HepG2 (cell line): Measurements from ENCODE around the gene KCNQ2. TPM values are rescaled to one million over a fixed set of nuclear protein-coding genes. Genes with fewer than 3 reads are reported as not detected.

ENCODE experiments used
- CEBPB ChIP-seq: IDR thresholded peaks from 2 replicates; pipeline ENCODE4 v1.6.1; 2011; ENCODE audit warnings: low read depth, low read length, improper control_type of control experiment, borderline replicate concordance
- DMTF1 ChIP-seq: sonication (generic); formaldehyde crosslinking; IDR thresholded peaks from 2 replicates; pipeline ENCODE4 v1.4.0; 2020; ENCODE audit warnings: mild to moderate bottlenecking, missing genetic modification reagents
- ELF3 ChIP-seq: IDR thresholded peaks from 2 replicates; pipeline ENCODE4 v1.6.1; 2016; ENCODE audit warnings: missing genetic modification reagents, missing compliant biosample characterization
- FUBP1 ChIP-seq: sonication (generic); formaldehyde crosslinking; IDR thresholded peaks from 2 replicates; pipeline ENCODE4 v1.5.1; 2020; ENCODE audit warnings: missing genetic modification reagents, mild to moderate bottlenecking, borderline replicate concordance
- HDAC1 ChIP-seq: sonication (generic); formaldehyde crosslinking; IDR thresholded peaks from 2 replicates; pipeline ENCODE4 v1.5.1; 2020; ENCODE audit warnings: mild to moderate bottlenecking, missing genetic modification reagents
- HOXA7 ChIP-seq: sonication (generic); formaldehyde crosslinking; IDR thresholded peaks from 2 replicates; pipeline ENCODE4 v1.8.1; 2022; ENCODE audit warnings: mild to moderate bottlenecking, missing genetic modification reagents, moderate library complexity
- MTA1 ChIP-seq: sonication (generic); formaldehyde crosslinking; IDR thresholded peaks from 2 replicates; pipeline ENCODE4 v1.4.0; 2020; ENCODE audit warnings: missing genetic modification reagents, mild to moderate bottlenecking, borderline replicate concordance
- NCOA1 ChIP-seq: sonication (generic); formaldehyde crosslinking; IDR thresholded peaks from 2 replicates; pipeline ENCODE4 v1.9.0; 2021; ENCODE audit warnings: missing genetic modification reagents
- PHF8 ChIP-seq: sonication (generic); formaldehyde crosslinking; IDR thresholded peaks from 2 replicates; pipeline ENCODE4 v1.5.0; 2020; ENCODE audit warnings: missing genetic modification reagents
- TGIF2 ChIP-seq: IDR thresholded peaks from 2 replicates; pipeline ENCODE4 v1.6.1; 2016; ENCODE audit warnings: control low read depth, missing compliant biosample characterization
- ZFP36L2 ChIP-seq: sonication (generic); formaldehyde crosslinking; IDR thresholded peaks from 2 replicates; pipeline ENCODE4 v1.4.0; 2020; ENCODE audit warnings: missing genetic modification reagents
- ZNF18 ChIP-seq: sonication (generic); formaldehyde crosslinking; IDR thresholded peaks from 2 replicates; pipeline ENCODE4 v1.8.0; 2022; ENCODE audit warnings: mild to moderate bottlenecking, missing genetic modification reagents; ENCODE audit not compliant: insufficient replicate concordance
- ZNF20 ChIP-seq: sonication (generic); formaldehyde crosslinking; IDR thresholded peaks from 2 replicates; pipeline ENCODE4 v1.4.0; 2020; ENCODE audit warnings: mild to moderate bottlenecking, moderate library complexity, missing genetic modification reagents
- ZNF577 ChIP-seq: sonication (generic); formaldehyde crosslinking; IDR thresholded peaks from 2 replicates; pipeline ENCODE4 v1.4.0; 2020; ENCODE audit warnings: mild to moderate bottlenecking, low read depth, missing genetic modification reagents, borderline replicate concordance
- ZNF580 ChIP-seq: IDR thresholded peaks from 2 replicates; pipeline ENCODE4 v1.6.1; 2016; ENCODE audit warnings: low read depth, borderline replicate concordance
- ZNF761 ChIP-seq: sonication (generic); formaldehyde crosslinking; conservative IDR thresholded peaks from 2 replicates; pipeline ENCODE4 v1.4.0; 2020; ENCODE audit warnings: mild to moderate bottlenecking, missing genetic modification reagents
- polyA plus RNA-seq, 8 experiments: library from polyadenylated mRNA; depleted of rRNA in 3 of 8; stranded (reverse) in 7 of 8; unstranded in 1 of 8; fragments of >200 nt; fragmentation: Illumina TruSeq in 4 of 8; extraction: Trizol in 4 of 8; gene quantifications; 2 replicates each; pipeline versions ENCODE4 v1.2.1 to v1.2.3, GENCODE V29; 2011 to 2016; ENCODE audit warnings: low read depth in 4 of 8, missing spikeins in 1 of 8, mixed read lengths in 1 of 8; ENCODE audit not compliant: insufficient read depth in 1 of 8
- total RNA-seq, 5 experiments: library from RNA; depleted of rRNA; stranded (reverse); fragments of >200 nt; fragmentation: Illumina TruSeq; extraction: Trizol; gene quantifications; 2 replicates each; pipeline ENCODE4 v1.2.3, GENCODE V29; 2016; ENCODE audit warnings: low read depth in 1 of 5
- TF ChIP-seq, protein P1 (sequence below): sonication (generic); formaldehyde crosslinking; IDR thresholded peaks from 2 replicates; pipeline ENCODE4 v1.4.0; 2020; ENCODE audit warnings: mild to moderate bottlenecking, missing genetic modification reagents
- TF ChIP-seq, protein P2 (sequence below): sonication (generic); formaldehyde crosslinking; IDR thresholded peaks from 2 replicates; pipeline ENCODE4 v1.4.0; 2020; ENCODE audit warnings: mild to moderate bottlenecking, missing genetic modification reagents
- TF ChIP-seq, protein P3 (sequence below): sonication (generic); formaldehyde crosslinking; IDR thresholded peaks from 2 replicates; pipeline ENCODE4 v1.4.0; 2020; ENCODE audit warnings: low read depth, mild to moderate bottlenecking, missing genetic modification reagents

The KCNQ2 gene
- total and polyA plus RNA-seq, 2 of the 13 experiments (the other 11 are each of a cell fraction or from before 2014, with no cell fraction given): not detected

GRCh38 chr20:63376283-63377250 is 95.9 kb downstream of the KCNQ2 start (continued):
- TF ChIP-seq ZNF20 (CRISPR knock-in tag) (no peak), CEBPB (no peak), HDAC1 (CRISPR knock-in tag) (peak; percentile 61; the same call in 1 of the 2 replicates), PHF8 (CRISPR knock-in tag) (no peak), DMTF1 (CRISPR knock-in tag) (no peak), ELF3 (CRISPR knock-in tag) (no peak), ZNF580 (no peak), ZFP36L2 (CRISPR knock-in tag) (no peak), TGIF2 (CRISPR knock-in tag) (no peak), FUBP1 (no peak), NCOA1 (CRISPR knock-in tag) (no peak), MTA1 (CRISPR knock-in tag) (peak; percentile 82; the same call in 1 of the 2 replicates), ZNF577 (no peak), ZNF761 (CRISPR knock-in tag) (no peak), HOXA7 (no peak), ZNF18 (CRISPR knock-in tag) (no peak)
- TF ChIP-seq, protein P1, sequence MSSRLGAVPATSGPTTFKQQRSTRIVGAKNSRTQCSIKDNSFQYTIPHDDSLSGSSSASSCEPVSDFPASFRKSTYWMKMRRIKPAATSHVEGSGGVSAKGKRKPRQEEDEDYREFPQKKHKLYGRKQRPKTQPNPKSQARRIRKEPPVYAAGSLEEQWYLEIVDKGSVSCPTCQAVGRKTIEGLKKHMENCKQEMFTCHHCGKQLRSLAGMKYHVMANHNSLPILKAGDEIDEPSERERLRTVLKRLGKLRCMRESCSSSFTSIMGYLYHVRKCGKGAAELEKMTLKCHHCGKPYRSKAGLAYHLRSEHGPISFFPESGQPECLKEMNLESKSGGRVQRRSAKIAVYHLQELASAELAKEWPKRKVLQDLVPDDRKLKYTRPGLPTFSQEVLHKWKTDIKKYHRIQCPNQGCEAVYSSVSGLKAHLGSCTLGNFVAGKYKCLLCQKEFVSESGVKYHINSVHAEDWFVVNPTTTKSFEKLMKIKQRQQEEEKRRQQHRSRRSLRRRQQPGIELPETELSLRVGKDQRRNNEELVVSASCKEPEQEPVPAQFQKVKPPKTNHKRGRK (CRISPR knock-in tag): no peak
- TF ChIP-seq, protein P2, sequence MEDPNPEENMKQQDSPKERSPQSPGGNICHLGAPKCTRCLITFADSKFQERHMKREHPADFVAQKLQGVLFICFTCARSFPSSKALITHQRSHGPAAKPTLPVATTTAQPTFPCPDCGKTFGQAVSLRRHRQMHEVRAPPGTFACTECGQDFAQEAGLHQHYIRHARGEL (CRISPR knock-in tag): no peak
- TF ChIP-seq, protein P3, sequence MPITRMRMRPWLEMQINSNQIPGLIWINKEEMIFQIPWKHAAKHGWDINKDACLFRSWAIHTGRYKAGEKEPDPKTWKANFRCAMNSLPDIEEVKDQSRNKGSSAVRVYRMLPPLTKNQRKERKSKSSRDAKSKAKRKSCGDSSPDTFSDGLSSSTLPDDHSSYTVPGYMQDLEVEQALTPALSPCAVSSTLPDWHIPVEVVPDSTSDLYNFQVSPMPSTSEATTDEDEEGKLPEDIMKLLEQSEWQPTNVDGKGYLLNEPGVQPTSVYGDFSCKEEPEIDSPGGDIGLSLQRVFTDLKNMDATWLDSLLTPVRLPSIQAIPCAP (CRISPR knock-in tag): no peak
